Brain pericyte (primary cell): ENCODE results near the gene DAPK2.

Source experiments
- DNase-seq: peaks from one replicate; pipeline ENCODE4 v3.0.0-alpha.2; 2012; ENCODE audit warnings: low read depth, low spot score

The DAPK2 gene

GRCh38 chr15:64024172-64025050 lies 21.9 kb downstream of the DAPK2 start:
- DNase-seq, result no peak

- DNase-seq, result no peak
Observed at GRCh38 chr15:64023220-64023619, 23.1 kb downstream of the DAPK2 start.

- no peak for DNase-seq
Observed at GRCh38 chr15:64022571-64022970, 23.7 kb downstream of the DAPK2 start.

- DNase-seq, result no peak
Observed at GRCh38 chr15:64019764-64020163, 26.5 kb downstream of the DAPK2 start.

- DNase-seq, result no peak
Observed at GRCh38 chr15:64017591-64018163, 28.6 kb downstream of the DAPK2 start.

- DNase-seq, result no peak
Observed at GRCh38 chr15:64017082-64017588, 29.1 kb downstream of the DAPK2 start.

GRCh38 chr15:64016257-64016656 lies 30.0 kb downstream of the DAPK2 start:
- no peak for DNase-seq

- no peak for DNase-seq
Observed at GRCh38 chr15:64014995-64015394, 31.3 kb downstream of the DAPK2 start.

GRCh38 chr15:64013179-64014062 lies 32.9 kb downstream of the DAPK2 start:
- DNase-seq, result no peak

GRCh38 chr15:64011736-64012135 lies 34.5 kb downstream of the DAPK2 start:
- DNase-seq, result no peak

- DNase-seq, result peak; percentile 91
Observed at GRCh38 chr15:64010719-64011118, 35.6 kb downstream of the DAPK2 start.

GRCh38 chr15:64009798-64010261 lies 36.5 kb downstream of the DAPK2 start:
- no peak for DNase-seq

- DNase-seq, result no peak
Observed at GRCh38 chr15:64009241-64009640, 37.0 kb downstream of the DAPK2 start.

- no peak for DNase-seq
Observed at GRCh38 chr15:64008177-64008576, 38.1 kb downstream of the DAPK2 start.

- no peak for DNase-seq
Observed at GRCh38 chr15:64006642-64007041, 39.6 kb downstream of the DAPK2 start.

- DNase-seq, result no peak
Observed at GRCh38 chr15:64004587-64004986, 41.7 kb downstream of the DAPK2 start.

- no peak for DNase-seq
Observed at GRCh38 chr15:64004056-64004455, 42.2 kb downstream of the DAPK2 start.

GRCh38 chr15:64003182-64003581 lies 43.1 kb downstream of the DAPK2 start:
- no peak for DNase-seq

- no peak for DNase-seq
Observed at GRCh38 chr15:64001148-64001547, 45.1 kb downstream of the DAPK2 start.

- no peak for DNase-seq
Observed at GRCh38 chr15:64000183-64000951, 45.9 kb downstream of the DAPK2 start.

- no peak for DNase-seq
Observed at GRCh38 chr15:63999177-63999576, 47.1 kb downstream of the DAPK2 start.
